ENCODE data around the gene KLHL6. TPM values are rescaled to one million over a fixed set of nuclear protein-coding genes. Genes with fewer than 3 reads are reported as not detected.
A peak's percentile ranks its signal among the peaks of the same experiment; 100 is the strongest.

KLHL6 gene
- total RNA-seq, 1 experiment from 2014 or later, result 41.1 TPM

- H3K9me3 ChIP-seq (ENCODE audit: low read length), result no peaks in the 10 kb centered on the region
- no peaks in the 10 kb centered on the region for H3K9me2 ChIP-seq (replicated peaks; ENCODE audit: insufficient read depth, low read length)
- H3K36me3 ChIP-seq (ENCODE audit: insufficient read depth, low read length), result no peaks in the 10 kb centered on the region
- no peaks in the 10 kb centered on the region for H3K79me2 ChIP-seq (ENCODE audit: low read length)
- H3K9ac ChIP-seq (ENCODE audit: low read length), result no peak overlapping the region
- no peak overlapping the region for H2AFZ ChIP-seq (ENCODE audit: low read length)
- no peaks in the 10 kb centered on the region for H3K27me3 ChIP-seq (ENCODE audit: low read length)
- no peak overlapping the region for H3K27ac ChIP-seq (ENCODE audit: low read length)
- H4K20me1 ChIP-seq (ENCODE audit: insufficient read depth, low read depth, low read length), result no peaks in the 10 kb centered on the region
- H3K4me3 ChIP-seq (ENCODE audit: low read length), result no peak overlapping the region
- H3K4me1 ChIP-seq (ENCODE audit: low read length), result peaks cover 19% of the 10 kb centered on the region
- no peak overlapping the region for H3K4me2 ChIP-seq (ENCODE audit: low read depth, low read length, poor library complexity, severe bottlenecking)
- no peak for DNase-seq
These were observed 29.4 kb upstream of the KLHL6 start for GRCh38 chr3:183584914-183585280.

- Histone ChIP-seq H3K79me2 (ENCODE audit: low read length) (no peaks in the 10 kb centered on the region), H3K4me1 (ENCODE audit: low read length) (peaks cover 24% of the 10 kb centered on the region), H3K9me2 (replicated peaks; ENCODE audit: insufficient read depth, low read length) (no peaks in the 10 kb centered on the region), H3K27me3 (ENCODE audit: low read length) (peaks cover 2% of the 10 kb centered on the region; the same call in 1 of the 2 replicates), H3K27ac (ENCODE audit: low read length) (no peak overlapping the region), H3K36me3 (ENCODE audit: insufficient read depth, low read length) (no peaks in the 10 kb centered on the region), H3K4me2 (ENCODE audit: low read depth, low read length, poor library complexity, severe bottlenecking) (no peak overlapping the region), H3K9ac (ENCODE audit: low read length) (no peak overlapping the region), H3K4me3 (ENCODE audit: low read length) (no peak overlapping the region), H3K9me3 (ENCODE audit: low read length) (no peaks in the 10 kb centered on the region), H2AFZ (ENCODE audit: low read length) (no peak overlapping the region), H4K20me1 (ENCODE audit: insufficient read depth, low read depth, low read length) (no peaks in the 10 kb centered on the region)
- DNase-seq, result no peak
These were observed 28.9 kb upstream of the KLHL6 start for GRCh38 chr3:183584246-183584913.

- Histone ChIP-seq H3K9me3 (ENCODE audit: low read length) (no peaks in the 10 kb centered on the region), H3K4me1 (ENCODE audit: low read length) (peaks cover 32% of the 10 kb centered on the region), H4K20me1 (ENCODE audit: insufficient read depth, low read depth, low read length) (no peaks in the 10 kb centered on the region), H3K9me2 (replicated peaks; ENCODE audit: insufficient read depth, low read length) (no peaks in the 10 kb centered on the region), H3K27me3 (ENCODE audit: low read length) (peaks cover 4% of the 10 kb centered on the region; the same call in 1 of the 2 replicates), H2AFZ (ENCODE audit: low read length) (no peak overlapping the region), H3K79me2 (ENCODE audit: low read length) (no peaks in the 10 kb centered on the region), H3K27ac (ENCODE audit: low read length) (no peak overlapping the region), H3K4me3 (ENCODE audit: low read length) (no peak overlapping the region), H3K4me2 (ENCODE audit: low read depth, low read length, poor library complexity, severe bottlenecking) (no peak overlapping the region), H3K9ac (ENCODE audit: low read length) (no peak overlapping the region), H3K36me3 (ENCODE audit: insufficient read depth, low read length) (no peaks in the 10 kb centered on the region)
- DNase-seq, result no peak
These were observed 28.1 kb upstream of the KLHL6 start for GRCh38 chr3:183583331-183584245.

DNA sequence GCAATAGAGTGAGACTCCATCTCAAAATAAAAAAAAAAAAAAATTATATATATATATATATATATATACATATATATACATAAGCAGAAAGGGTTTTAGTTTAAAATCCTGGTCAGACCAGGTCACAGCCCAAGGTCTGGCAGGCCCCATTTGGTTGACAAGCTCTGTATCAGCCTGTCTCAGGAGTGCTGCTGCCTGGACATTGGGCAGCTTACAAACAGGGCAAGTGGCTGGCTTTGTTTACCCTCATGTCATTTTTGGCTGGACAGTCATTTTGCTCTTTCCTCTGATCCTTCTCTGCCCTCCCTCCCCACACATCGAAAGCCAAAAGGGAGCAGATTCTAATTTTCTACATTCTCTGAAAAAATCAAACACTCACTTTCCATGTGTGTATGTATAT is 26.7 kb upstream of the KLHL6 start:
- H3K27me3 ChIP-seq (ENCODE audit: low read length), result peaks cover 4% of the 10 kb centered on the region; the same call in 1 of the 2 replicates
- H3K9ac ChIP-seq (ENCODE audit: low read length), result no peak overlapping the region
- H3K9me3 ChIP-seq (ENCODE audit: low read length), result no peaks in the 10 kb centered on the region
- DNase-seq, result no peak
- no peaks in the 10 kb centered on the region for H3K36me3 ChIP-seq (ENCODE audit: insufficient read depth, low read length)
- peaks cover 42% of the 10 kb centered on the region for H3K4me1 ChIP-seq (ENCODE audit: low read length)
- no peak overlapping the region for H3K4me3 ChIP-seq (ENCODE audit: low read length)
- no peak overlapping the region for H3K27ac ChIP-seq (ENCODE audit: low read length)
- no peak overlapping the region for H2AFZ ChIP-seq (ENCODE audit: low read length)
- H3K79me2 ChIP-seq (ENCODE audit: low read length), result no peaks in the 10 kb centered on the region
- H3K4me2 ChIP-seq (ENCODE audit: low read depth, low read length, poor library complexity, severe bottlenecking), result no peak overlapping the region
- H3K9me2 ChIP-seq (replicated peaks; ENCODE audit: insufficient read depth, low read length), result no peaks in the 10 kb centered on the region
- H4K20me1 ChIP-seq (ENCODE audit: insufficient read depth, low read depth, low read length), result no peaks in the 10 kb centered on the region

DNA sequence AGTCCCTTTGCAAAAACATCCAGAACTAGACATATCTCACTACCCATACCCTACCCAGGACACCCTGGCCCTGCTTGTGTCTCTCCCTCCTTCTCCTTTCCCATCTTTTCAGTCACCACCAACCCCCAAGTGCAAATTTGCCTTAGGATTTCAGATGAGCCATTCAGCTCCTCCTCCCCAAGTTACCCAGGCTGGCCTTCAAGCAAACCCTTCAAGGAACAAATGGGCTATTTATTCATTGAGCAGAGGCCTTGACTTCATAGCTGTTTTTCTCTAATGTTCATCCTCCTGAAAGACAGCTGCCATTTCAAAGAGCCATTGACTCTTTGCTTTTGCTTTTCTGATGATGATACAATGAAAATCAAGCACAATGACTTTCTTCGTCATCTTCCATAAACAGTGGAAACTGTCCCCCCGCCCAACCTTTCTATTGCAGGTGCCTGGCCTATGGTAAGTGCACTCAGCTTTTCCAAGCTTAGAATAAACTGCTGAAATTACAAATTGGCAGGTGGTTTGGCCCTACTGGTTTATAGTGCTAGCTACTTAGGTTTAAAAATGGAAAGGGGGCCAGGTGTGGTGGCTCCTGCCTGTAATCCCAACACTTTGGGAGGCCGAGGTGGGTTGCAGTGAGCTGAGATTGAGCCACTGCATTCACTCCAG is 26.1 kb upstream of the KLHL6 start:
- Histone ChIP-seq H2AFZ (ENCODE audit: low read length) (no peak overlapping the region), H3K27ac (ENCODE audit: low read length) (no peak overlapping the region), H4K20me1 (ENCODE audit: insufficient read depth, low read depth, low read length) (no peaks in the 10 kb centered on the region), H3K9me3 (ENCODE audit: low read length) (no peaks in the 10 kb centered on the region), H3K9me2 (replicated peaks; ENCODE audit: insufficient read depth, low read length) (no peaks in the 10 kb centered on the region), H3K79me2 (ENCODE audit: low read length) (no peaks in the 10 kb centered on the region), H3K4me2 (ENCODE audit: low read depth, low read length, poor library complexity, severe bottlenecking) (no peak overlapping the region), H3K27me3 (ENCODE audit: low read length) (peaks cover 4% of the 10 kb centered on the region; the same call in 1 of the 2 replicates), H3K36me3 (ENCODE audit: insufficient read depth, low read length) (no peaks in the 10 kb centered on the region), H3K4me1 (ENCODE audit: low read length) (peaks cover 48% of the 10 kb centered on the region), H3K4me3 (ENCODE audit: low read length) (no peak overlapping the region), H3K9ac (ENCODE audit: low read length) (no peak overlapping the region)
- DNase-seq, result no peak

DNA sequence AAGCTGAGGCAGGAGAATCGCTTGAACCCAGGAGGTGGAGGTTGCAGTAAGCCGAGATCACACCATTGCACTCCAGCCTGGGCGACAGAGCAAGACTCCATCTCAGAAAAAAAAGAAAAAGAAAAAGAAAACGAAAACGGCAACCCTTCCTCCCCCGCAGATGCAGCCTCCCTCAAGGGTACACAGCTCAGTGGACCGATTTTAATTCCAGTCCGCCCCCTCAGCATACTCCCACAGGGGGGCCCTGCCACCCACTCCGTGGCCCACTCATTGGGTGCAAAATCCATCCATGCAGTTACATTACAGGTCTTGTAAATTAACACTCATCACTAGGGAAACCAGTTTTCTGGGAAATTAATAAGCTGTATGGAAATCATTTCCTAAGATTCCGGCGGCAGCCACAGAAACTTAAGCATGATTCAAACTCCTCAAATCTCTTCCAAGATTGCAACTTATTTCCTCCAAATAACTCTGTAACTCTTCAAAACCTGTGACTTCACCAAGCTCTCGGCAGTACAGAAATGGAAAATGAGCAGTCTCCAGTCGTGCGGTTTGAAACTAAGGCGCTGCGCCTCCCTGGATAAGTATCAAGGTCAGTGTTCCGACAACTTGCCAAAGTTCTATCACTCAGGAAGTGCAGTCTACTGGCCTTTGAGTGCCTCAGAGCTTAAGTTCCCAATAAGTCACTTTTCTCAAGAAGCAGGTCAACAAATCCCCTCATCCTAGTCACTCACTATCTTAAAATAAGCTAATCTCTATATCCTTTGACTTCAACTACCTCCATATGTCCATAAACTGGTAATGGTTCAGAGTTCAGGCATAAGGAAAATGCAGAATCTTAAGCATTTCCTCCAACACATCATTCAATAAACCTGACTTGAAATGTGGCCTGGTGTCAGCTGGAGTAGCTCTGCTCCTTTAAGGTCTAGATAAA is 24.7 kb upstream of the KLHL6 start:
- Histone ChIP-seq H3K27ac (ENCODE audit: low read length) (no peak overlapping the region), H3K4me3 (ENCODE audit: low read length) (peak overlapping the region; percentile 51), H3K79me2 (ENCODE audit: low read length) (no peaks in the 10 kb centered on the region)

DNA sequence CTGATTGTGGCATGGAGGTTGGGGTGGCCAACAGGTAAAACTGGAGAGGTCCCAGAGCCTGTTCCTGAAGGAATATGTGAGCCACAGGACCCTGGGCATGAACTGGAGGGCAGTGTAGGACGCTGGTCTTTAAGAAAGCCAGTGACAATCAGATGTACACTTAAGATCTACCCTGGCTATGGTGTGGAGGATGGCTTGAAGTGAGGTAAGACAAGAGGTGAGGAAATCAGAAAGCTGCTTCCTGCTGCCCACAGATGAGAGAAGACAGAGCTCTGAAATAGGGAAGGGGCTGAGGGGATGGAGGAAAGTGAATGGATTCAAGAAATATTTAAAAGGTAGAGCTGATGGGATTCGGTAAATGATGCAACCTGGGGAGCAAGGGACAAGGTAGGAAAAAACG is 22.7 kb upstream of the KLHL6 start:
- H2AFZ ChIP-seq (ENCODE audit: low read length), result peak overlapping the region; percentile 46; the same call in 1 of the 2 replicates
- peak overlapping the region; percentile 43 for H3K9ac ChIP-seq (ENCODE audit: low read length)
- H3K9me2 ChIP-seq (replicated peaks; ENCODE audit: insufficient read depth, low read length), result no peaks in the 10 kb centered on the region
- no peaks in the 10 kb centered on the region for H3K79me2 ChIP-seq (ENCODE audit: low read length)
- H4K20me1 ChIP-seq (ENCODE audit: insufficient read depth, low read depth, low read length), result no peaks in the 10 kb centered on the region
- DNase-seq, result no peak
- no peak overlapping the region for H3K27ac ChIP-seq (ENCODE audit: low read length)
- H3K4me3 ChIP-seq (ENCODE audit: low read length), result peak overlapping the region; percentile 51
- H3K4me1 ChIP-seq (ENCODE audit: low read length), result peaks cover 58% of the 10 kb centered on the region
- peaks cover 4% of the 10 kb centered on the region; the same call in 1 of the 2 replicates for H3K27me3 ChIP-seq (ENCODE audit: low read length)
- H3K4me2 ChIP-seq (ENCODE audit: low read depth, low read length, poor library complexity, severe bottlenecking), result peak overlapping the region; percentile 75
- no peaks in the 10 kb centered on the region for H3K9me3 ChIP-seq (ENCODE audit: low read length)
- H3K36me3 ChIP-seq (ENCODE audit: insufficient read depth, low read length), result no peaks in the 10 kb centered on the region

More for the DNA sequence above, 24.7 kb upstream of the KLHL6 start:
- Histone ChIP-seq H3K36me3 (ENCODE audit: insufficient read depth, low read length) (no peaks in the 10 kb centered on the region), H3K9me2 (replicated peaks; ENCODE audit: insufficient read depth, low read length) (no peaks in the 10 kb centered on the region), H3K4me2 (ENCODE audit: low read depth, low read length, poor library complexity, severe bottlenecking) (peak overlapping the region; percentile 75), H3K9ac (ENCODE audit: low read length) (peak overlapping the region; percentile 43), H3K9me3 (ENCODE audit: low read length) (no peaks in the 10 kb centered on the region), H2AFZ (ENCODE audit: low read length) (peak overlapping the region; percentile 29; the same call in 1 of the 2 replicates), H3K27me3 (ENCODE audit: low read length) (peaks cover 4% of the 10 kb centered on the region; the same call in 1 of the 2 replicates), H3K4me1 (ENCODE audit: low read length) (peaks cover 54% of the 10 kb centered on the region), H4K20me1 (ENCODE audit: insufficient read depth, low read depth, low read length) (no peaks in the 10 kb centered on the region)
- no peak for DNase-seq

Measured in Karpas-422 (cell line).